ENCODE data around the gene VPS4B. TPM values are rescaled to one million over a fixed set of nuclear protein-coding genes. Genes with fewer than 3 reads are reported as not detected.

Gene VPS4B
- total and polyA plus RNA-seq, 2 experiments from 2014 or later: 30.2 to 49.4 TPM

DNA sequence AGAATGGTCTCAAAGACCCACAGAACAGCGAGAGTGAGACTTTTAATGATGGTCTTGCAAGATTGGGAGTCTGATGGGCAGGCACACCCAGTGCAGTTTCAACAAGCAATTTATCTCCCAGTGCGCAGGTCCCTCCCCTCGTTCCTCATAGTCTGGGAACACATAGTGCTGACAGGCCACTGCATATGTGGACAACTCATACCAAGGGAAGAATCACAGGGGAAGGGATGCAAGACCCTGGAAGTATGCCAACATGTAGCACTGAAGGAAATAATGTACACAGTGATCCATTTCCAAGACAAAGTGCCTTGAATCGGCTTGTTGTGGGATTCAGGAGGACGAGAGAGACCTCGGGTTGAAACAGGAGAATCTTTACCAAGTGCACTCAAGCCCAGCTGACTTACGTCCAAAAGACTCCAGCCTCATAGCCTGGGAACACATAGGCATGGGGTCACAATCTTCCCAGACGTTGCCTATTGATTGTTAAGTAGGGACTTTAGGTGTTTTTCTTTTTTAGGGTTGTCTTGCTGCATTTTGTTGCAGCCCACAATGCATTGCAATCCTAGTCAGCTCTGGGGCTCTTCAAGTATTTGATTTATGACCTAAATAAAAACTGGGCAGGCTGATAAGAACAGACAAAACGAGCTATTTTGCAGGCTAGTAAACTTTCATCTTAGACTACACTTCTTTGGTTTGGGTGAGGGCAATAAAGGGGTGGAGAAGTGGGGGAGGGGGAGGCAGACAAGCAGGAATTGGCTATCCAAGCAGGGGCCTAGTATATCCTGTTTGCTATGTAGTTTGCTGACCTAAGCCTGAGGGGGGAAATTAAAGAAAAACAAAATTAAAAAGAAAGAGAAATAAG, 29.8 kb upstream of the VPS4B start (continued):
- TF ChIP-seq STAT1 (IDR thresholded peaks at IDR 0.05; ENCODE audit: unreplicated experiment): no peak
- no peak for TF ChIP-seq EZH2phosphoT487 (IDR thresholded peaks at IDR 0.05; ENCODE audit: unreplicated experiment)
- TF ChIP-seq ETS1 (IDR thresholded peaks at IDR 0.05): no peak
- TF ChIP-seq ZNF331 (CRISPR knock-in tag; IDR thresholded peaks at IDR 0.05; ENCODE audit: low read depth): no peak

GRCh38 chr18:63449426-63449825, 27.1 kb upstream of the VPS4B start:
- peaks cover 18% of the 10 kb centered on the region for H3K4me1 Mint-ChIP-seq
- Histone ChIP-seq H3K4me1 (ENCODE audit: insufficient read depth) (no peaks in the 10 kb centered on the region), H2AFZ (no peak overlapping the region), H3K4me2 (no peak overlapping the region), H3K79me2 (replicated peaks; ENCODE audit: insufficient read depth) (no peaks in the 10 kb centered on the region), H3K9me2 (ENCODE audit: insufficient read depth) (peaks cover 7% of the 10 kb centered on the region; the same call in 1 of the 2 replicates), H4K20me1 (replicated peaks; ENCODE audit: insufficient read depth) (no peaks in the 10 kb centered on the region), H3K4me3 (no peak overlapping the region), H3F3A (replicated peaks; ENCODE audit: low read depth) (no peaks in the 10 kb centered on the region), H3K27ac (ENCODE audit: low read depth) (no peak overlapping the region), H3K36me3 (ENCODE audit: insufficient read depth) (no peaks in the 10 kb centered on the region), H3K27me3 (ENCODE audit: insufficient read depth) (no peaks in the 10 kb centered on the region)
- DNase-seq (ENCODE audit: low spot score) (no peak), ATAC-seq (no peak)
- no peak overlapping the region for H3K27ac Mint-ChIP-seq
- no peak overlapping the region for H3K4me3 Mint-ChIP-seq
- H3K36me3 Mint-ChIP-seq (ENCODE audit: low read depth): no peaks in the 10 kb centered on the region; the same call in 2 of the 3 replicates
- H3K9me3 Mint-ChIP-seq: peaks cover 3% of the 10 kb centered on the region; the same call in 1 of the 3 replicates
- peaks cover 6% of the 10 kb centered on the region for H3K27me3 Mint-ChIP-seq (ENCODE audit: insufficient read depth, low read depth, poor library complexity)
- TF ChIP-seq ZNF114 (CRISPR knock-in tag; IDR thresholded peaks at IDR 0.05): no peak
- no peak for TF ChIP-seq ZNF331 (CRISPR knock-in tag; IDR thresholded peaks at IDR 0.05; ENCODE audit: low read depth)
- no peak for TF ChIP-seq EZH2 (IDR thresholded peaks at IDR 0.05; ENCODE audit: low read depth, unreplicated experiment)
- TF ChIP-seq ETS1 (IDR thresholded peaks at IDR 0.05): no peak
- TF ChIP-seq REST (IDR thresholded peaks at IDR 0.05; ENCODE audit: unreplicated experiment): no peak
- no peak for TF ChIP-seq NANOG (IDR thresholded peaks at IDR 0.05; ENCODE audit: borderline replicate concordance)
- no peak for TF ChIP-seq CREB1 (CRISPR knock-in tag; IDR thresholded peaks at IDR 0.05; ENCODE audit: low read depth)
- TF ChIP-seq, protein P1, sequence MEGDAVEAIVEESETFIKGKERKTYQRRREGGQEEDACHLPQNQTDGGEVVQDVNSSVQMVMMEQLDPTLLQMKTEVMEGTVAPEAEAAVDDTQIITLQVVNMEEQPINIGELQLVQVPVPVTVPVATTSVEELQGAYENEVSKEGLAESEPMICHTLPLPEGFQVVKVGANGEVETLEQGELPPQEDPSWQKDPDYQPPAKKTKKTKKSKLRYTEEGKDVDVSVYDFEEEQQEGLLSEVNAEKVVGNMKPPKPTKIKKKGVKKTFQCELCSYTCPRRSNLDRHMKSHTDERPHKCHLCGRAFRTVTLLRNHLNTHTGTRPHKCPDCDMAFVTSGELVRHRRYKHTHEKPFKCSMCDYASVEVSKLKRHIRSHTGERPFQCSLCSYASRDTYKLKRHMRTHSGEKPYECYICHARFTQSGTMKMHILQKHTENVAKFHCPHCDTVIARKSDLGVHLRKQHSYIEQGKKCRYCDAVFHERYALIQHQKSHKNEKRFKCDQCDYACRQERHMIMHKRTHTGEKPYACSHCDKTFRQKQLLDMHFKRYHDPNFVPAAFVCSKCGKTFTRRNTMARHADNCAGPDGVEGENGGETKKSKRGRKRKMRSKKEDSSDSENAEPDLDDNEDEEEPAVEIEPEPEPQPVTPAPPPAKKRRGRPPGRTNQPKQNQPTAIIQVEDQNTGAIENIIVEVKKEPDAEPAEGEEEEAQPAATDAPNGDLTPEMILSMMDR (conservative IDR thresholded peaks at IDR 0.05; ENCODE audit: low read depth in 2 of 2): no peak
- TF ChIP-seq POLR2AphosphoS5 (IDR thresholded peaks at IDR 0.05; ENCODE audit: low read depth): no peak
- TF ChIP-seq JUNB (IDR thresholded peaks at IDR 0.05; ENCODE audit: unreplicated experiment): no peak
- TF ChIP-seq EZH2phosphoT487 (IDR thresholded peaks at IDR 0.05; ENCODE audit: unreplicated experiment): no peak

Data from GM23338 (cell line).